H1 (cell line): ENCODE results near the gene ODC1. TPM values are rescaled to one million over a fixed set of nuclear protein-coding genes. Genes with fewer than 3 reads are reported as not detected.

ENCODE experiments used
- CTCF ChIA-PET: fragments of 300-600 bp; sonication (Branson Sonifier 250); formaldehyde crosslinking; loops from one replicate; lab custom pipeline; 2021; ENCODE audit not compliant: partially characterized antibody; lab: Charles Lee
- POLR2A ChIA-PET: fragments of 300-600 bp; sonication (Branson Sonifier 250); formaldehyde crosslinking; loops from one replicate; lab custom pipeline; 2021; ENCODE audit warnings: inconsistent platforms; ENCODE audit not compliant: partially characterized antibody; lab: Charles Lee
- DNase-seq, 2 experiments: peaks; one replicate each; pipeline versions ENCODE4 v3.0.0 to v3.0.0-alpha.2; 2010 to 2022; ENCODE audit warnings: low spot score in 2 of 2, low read depth in 1 of 2, mixed read lengths in 1 of 2
- FAIRE-seq: peaks from 2 replicates; lab custom pipeline; 2011; peaks lifted over from hg19 to GRCh38; lab: Jason Lieb, UNC
- H2AFZ ChIP-seq: 2 replicates; pipeline ENCODE4 v1.8.1; 2012; ENCODE audit warnings: low read length, inconsistent platforms
- H2AK5ac ChIP-seq: 2 replicates; pipeline ENCODE4 v1.6.1; 2013; ENCODE audit warnings: low read depth, low read length
- H2BK120ac ChIP-seq: replicated peaks from 2 replicates; pipeline ENCODE3; 2013; ENCODE audit warnings: low read depth, low read length, inconsistent platforms
- H2BK12ac ChIP-seq: 2 replicates; pipeline ENCODE4 v1.6.1; 2013; ENCODE audit warnings: low read depth, low read length
- H2BK15ac ChIP-seq: 2 replicates; pipeline ENCODE4 v1.6.1; 2013; ENCODE audit warnings: low read length
- H2BK20ac ChIP-seq: 2 replicates; pipeline ENCODE4 v1.6.1; 2013; ENCODE audit warnings: low read length
- H2BK5ac ChIP-seq: 2 replicates; pipeline ENCODE4 v1.6.1; 2013; ENCODE audit warnings: low read depth, low read length
- H3K14ac ChIP-seq: 2 replicates; pipeline ENCODE4 v1.6.1; 2013; ENCODE audit warnings: inconsistent platforms; ENCODE audit not compliant: insufficient read length
- H3K18ac ChIP-seq: 2 replicates; pipeline ENCODE4 v1.6.1; 2013; ENCODE audit warnings: low read length; ENCODE audit errors: extremely low read depth
- H3K23ac ChIP-seq: 2 replicates; pipeline ENCODE4 v1.6.1; 2013; ENCODE audit warnings: inconsistent platforms; ENCODE audit not compliant: insufficient read length
- H3K23me2 ChIP-seq: 2 replicates; pipeline ENCODE4 v1.6.1; 2013; ENCODE audit warnings: low read depth, low read length
- H3K27ac ChIP-seq: 2 replicates; pipeline ENCODE4 v1.6.1; 2011; ENCODE audit warnings: low read depth, low read length, inconsistent platforms
- H3K27me3 ChIP-seq, 4 experiments: replicated peaks in 1 of 4; 1 replicate in 1 of 4; 2 replicates in 3 of 4; pipeline versions ENCODE4 v1.6.1 to v1.8.1; 2011 to 2013; ENCODE audit warnings: low read length in 3 of 4, mild to moderate bottlenecking in 3 of 4, inconsistent platforms in 2 of 4, mixed read lengths in 2 of 4, moderate library complexity in 1 of 4; ENCODE audit not compliant: control insufficient read depth in 3 of 4, insufficient read depth in 3 of 4; ENCODE audit errors: extremely low read depth in 1 of 4
- H3K36me3 ChIP-seq, 4 experiments: 2 replicates each; pipeline versions ENCODE4 v1.6.1 to v1.8.1; 2011 to 2013; ENCODE audit warnings: mild to moderate bottlenecking in 4 of 4, low read length in 3 of 4, moderate library complexity in 2 of 4, control low read depth in 1 of 4, inconsistent platforms in 1 of 4; ENCODE audit not compliant: insufficient read depth in 4 of 4, control insufficient read depth in 2 of 4
- H3K4ac ChIP-seq: replicated peaks from 2 replicates; pipeline ENCODE3; 2013; ENCODE audit warnings: low read length, low read depth, mixed read lengths, inconsistent platforms; ENCODE audit not compliant: insufficient read length
- H3K4me1 ChIP-seq, 4 experiments: replicated peaks in 1 of 4; 1 replicate in 1 of 4; 2 replicates in 3 of 4; pipeline versions ENCODE4 v1.6.1 to v1.8.1; 2011 to 2013; ENCODE audit warnings: low read length in 3 of 4, inconsistent platforms in 2 of 4, mixed read lengths in 1 of 4; ENCODE audit not compliant: insufficient read depth in 4 of 4, control insufficient read depth in 3 of 4
- H3K4me2 ChIP-seq, 2 experiments: 2 replicates each; pipeline versions ENCODE4 v1.6.1 to v1.8.1; 2011 to 2013; ENCODE audit warnings: low read depth in 2 of 2, low read length in 2 of 2, control low read depth in 1 of 2, inconsistent platforms in 1 of 2, mild to moderate bottlenecking in 1 of 2; ENCODE audit not compliant: insufficient read depth in 1 of 2
- H3K4me3 ChIP-seq, 4 experiments: fragments of 200-600, 300-600 bp in 1 of 4; sonication (generic), shearing (Covaris generic), sonication (Bioruptor Twin) in 1 of 4; 2 replicates each; pipeline versions ENCODE4 v1.5.1 to v1.8.1; 2011 to 2016; ENCODE audit warnings: low read length in 4 of 4, low read depth in 3 of 4, control low read depth in 2 of 4, inconsistent platforms in 2 of 4, mild to moderate bottlenecking in 2 of 4, mixed read lengths in 1 of 4, moderate library complexity in 1 of 4; ENCODE audit not compliant: insufficient read depth in 2 of 4; ENCODE audit errors: extremely low read depth in 1 of 4
- H3K56ac ChIP-seq: replicated peaks from 2 replicates; pipeline ENCODE3; 2013; ENCODE audit warnings: low read depth, mild to moderate bottlenecking, mixed read lengths, low read length, inconsistent platforms; ENCODE audit not compliant: insufficient read length
- H3K79me1 ChIP-seq: 2 replicates; pipeline ENCODE4 v1.6.1; 2013; ENCODE audit warnings: low read depth, low read length, control low read depth
- H3K79me2 ChIP-seq, 2 experiments: 2 replicates each; pipeline versions ENCODE4 v1.6.1 to v1.8.1; 2012 to 2013; ENCODE audit warnings: low read length in 2 of 2, mild to moderate bottlenecking in 2 of 2, inconsistent platforms in 1 of 2; ENCODE audit not compliant: insufficient read depth in 2 of 2, control insufficient read depth in 1 of 2
- H3K9ac ChIP-seq, 4 experiments: replicated peaks in 1 of 4; 1 replicate in 1 of 4; 2 replicates in 3 of 4; pipeline versions ENCODE4 v1.6.1 to v1.8.1; 2011 to 2013; ENCODE audit warnings: low read depth in 3 of 4, low read length in 3 of 4, control low read depth in 2 of 4, mild to moderate bottlenecking in 2 of 4, moderate library complexity in 2 of 4, inconsistent platforms in 1 of 4; ENCODE audit errors: extremely low read depth in 1 of 4
- H3K9me3 ChIP-seq, 2 experiments: 2 replicates each; pipeline versions ENCODE4 v1.6.1 to v1.8.1; 2012 to 2013; ENCODE audit warnings: mild to moderate bottlenecking in 2 of 2, moderate library complexity in 2 of 2, control low read depth in 1 of 2, inconsistent platforms in 1 of 2, low read depth in 1 of 2, low read length in 1 of 2, mixed read lengths in 1 of 2; ENCODE audit not compliant: insufficient read depth in 2 of 2
- H4K20me1 ChIP-seq, 2 experiments: replicated peaks in 1 of 2; 2 replicates each; pipeline versions ENCODE3 to v1.8.1; 2011 to 2013; ENCODE audit warnings: inconsistent platforms in 2 of 2, low read length in 2 of 2, mild to moderate bottlenecking in 1 of 2; ENCODE audit not compliant: insufficient read depth in 2 of 2, control insufficient read depth in 1 of 2
- H4K5ac ChIP-seq: 2 replicates; pipeline ENCODE4 v1.6.1; 2013; ENCODE audit warnings: low read length, low read depth, mixed read lengths, inconsistent platforms; ENCODE audit not compliant: insufficient read length
- H4K8ac ChIP-seq: 2 replicates; pipeline ENCODE4 v1.8.0; 2013; ENCODE audit warnings: mild to moderate bottlenecking, moderate library complexity, low read length, inconsistent platforms; ENCODE audit not compliant: insufficient read depth; ENCODE audit errors: extremely low read depth
- H4K91ac ChIP-seq: replicated peaks from 2 replicates; pipeline ENCODE3; 2013; ENCODE audit warnings: low read length, mixed read lengths, inconsistent platforms; ENCODE audit not compliant: insufficient read length
- EZH2 ChIP-seq: fragments of 200-600 bp; sonication (generic); IDR thresholded peaks from 2 replicates; pipeline ENCODE4 v1.7.1; 2012; ENCODE audit warnings: low read depth, mild to moderate bottlenecking, moderate library complexity, low read length, inconsistent platforms; ENCODE audit not compliant: severe bottlenecking
- FOSL1 ChIP-seq: IDR thresholded peaks from 2 replicates; pipeline ENCODE4 v1.6.1; 2011; ENCODE audit warnings: mild to moderate bottlenecking, low read depth, low read length, moderate library complexity; ENCODE audit not compliant: insufficient read depth
- GABPA ChIP-seq: IDR thresholded peaks from 2 replicates; pipeline ENCODE4 v1.6.1; 2011; ENCODE audit warnings: mild to moderate bottlenecking, low read length, moderate library complexity, borderline replicate concordance; ENCODE audit not compliant: insufficient read depth
- WGBS, 2 experiments: shearing (Covaris generic) in 1 of 2; methylation state at CpG; one replicate each; pipeline versions ENCODE4 v1.1.6 to v1.1.7; 2013 to 2015; ENCODE audit warnings: low lambda C conversion rate in 2 of 2, mixed read lengths in 2 of 2, inconsistent platforms in 1 of 2, low coverage in 1 of 2, missing lambda C conversion rate in 1 of 2; ENCODE audit not compliant: insufficient replicate concordance in 2 of 2, insufficient coverage in 1 of 2, insufficient read length in 1 of 2; ENCODE audit errors: extremely low coverage in 1 of 2, missing lambda C conversion rate in 1 of 2; 5-methylcytosine and 5-hydroxymethylcytosine counted together
- polyA plus RNA-seq, 7 experiments: library from polyadenylated mRNA; depleted of rRNA in 3 of 7; stranded (reverse) in 5 of 7; unstranded in 2 of 7; fragments of >200 nt in 5 of 7; fragments of 200-250 nt in 2 of 7; gene quantifications; 1 replicate in 5 of 7; 2 replicates in 1 of 7; 4 replicates in 1 of 7; pipeline versions ENCODE4 v1.2.1 to v1.2.3, GENCODE V29; 2011 to 2013; ENCODE audit warnings: missing spikeins in 2 of 7, mixed read lengths in 2 of 7
- small RNA-seq: library from polyadenylated mRNA; stranded (forward); fragments of <200 nt; extraction: miRNeasy Mini kit (QIAGEN cat#:217004); gene quantifications from one replicate; pipeline ENCODE3, GENCODE V24; 2013; ENCODE audit not compliant: insufficient read depth
- total RNA-seq: library from RNA; stranded (reverse); fragmentation: NEBNext Ultra II Directional; extraction: Animal tissue kit (Norgen Biotek cat#: 25700); gene quantifications from 2 replicates; pipeline ENCODE4 v1.2.1, GENCODE V29; 2021

Gene ODC1
- total and polyA plus RNA-seq, 2 of the 8 experiments (the other 6 are each of a cell fraction or from before 2014, with no cell fraction given), result 57.2 to 76.7 TPM

- Histone ChIP-seq H2BK12ac (no peak overlapping the region), H3K9ac (no peak overlapping the region), H2BK20ac (no peak overlapping the region), H3K23me2 (no peaks in the 10 kb centered on the region), H2BK15ac (no peak overlapping the region), H3K56ac (no peak overlapping the region), H4K91ac (no peak overlapping the region), H3K79me2 (no peaks in the 10 kb centered on the region), H3K14ac (no peak overlapping the region), H2AK5ac (no peak overlapping the region), H3K4me1 (peaks cover 4 to 10% (median 6%) of the 10 kb centered on the region in 4 experiments; a peak in 5 of 7 replicates), H2AFZ (no peak overlapping the region), H3K27me3 (no peaks in the 10 kb centered on the region), H3K4me2 (no peak overlapping the region), H4K20me1 (no peaks in the 10 kb centered on the region), H2BK120ac (no peak overlapping the region), H3K18ac (no peak overlapping the region), H3K4me3 (no peak overlapping the region), H3K79me1 (no peaks in the 10 kb centered on the region), H4K8ac (no peak overlapping the region), H2BK5ac (no peak overlapping the region), H3K27ac (no peak overlapping the region), H3K36me3 (no peaks in the 10 kb centered on the region), H4K5ac (no peak overlapping the region), H3K4ac (no peak overlapping the region), H3K9me3 (no peaks in the 10 kb centered on the region), H3K23ac (no peak overlapping the region)
- DNase-seq (no peak), FAIRE-seq (no peak)
- CTCF ChIA-PET, result interaction anchor here (1.7 to 6.3 kb wide), 2 partner anchors 19 to 84 kb away, joined by 5 to 48 read pairs; no protein-coding TSS in a partner anchor
- WGBS, 2 experiments, result 86% methylated on average over 6 of the region's 6 CpGs; no CpG with 5 or more reads in 1 of the 2 experiments
- POLR2A ChIA-PET, result no interaction called here
- no peak for TF ChIP-seq EZH2
- TF ChIP-seq GABPA, result no peak
- no peak for TF ChIP-seq FOSL1
Measured at GRCh38 chr2:10390369-10390801, 57.7 kb downstream of the ODC1 start.

Small RNA genes within 50 kb of the gene (small RNA-seq; reads per million reads assigned to genes)
- 1.0 reads per million for gene SNORA80B

Other genes starting within 250 kb of the ODC1 start
- 8.6 and 8.7 TPM in 2 replicates for gene HPCAL1, start 145.4 kb downstream of the ODC1 start, total RNA-seq
- gene HPCAL1, start 145.4 kb downstream of the ODC1 start, polyA plus RNA-seq (2011; rRNA removed), result 5.8 and 11.5 TPM in 2 replicates
- 36.9 and 39.5 TPM in 2 replicates for gene NOL10, start 241.6 kb upstream of the ODC1 start, total RNA-seq
- gene NOL10, start 241.6 kb upstream of the ODC1 start, polyA plus RNA-seq (2011; rRNA removed), result 11.1 and 14.4 TPM in 2 replicates